Measurements from ENCODE around the gene RAPGEF1. TPM values are rescaled to one million over a fixed set of nuclear protein-coding genes. Genes with fewer than 3 reads are reported as not detected.

RAPGEF1 gene
- total and polyA plus RNA-seq, 2 experiments from 2014 or later: 9.9 to 82.8 TPM

DNA sequence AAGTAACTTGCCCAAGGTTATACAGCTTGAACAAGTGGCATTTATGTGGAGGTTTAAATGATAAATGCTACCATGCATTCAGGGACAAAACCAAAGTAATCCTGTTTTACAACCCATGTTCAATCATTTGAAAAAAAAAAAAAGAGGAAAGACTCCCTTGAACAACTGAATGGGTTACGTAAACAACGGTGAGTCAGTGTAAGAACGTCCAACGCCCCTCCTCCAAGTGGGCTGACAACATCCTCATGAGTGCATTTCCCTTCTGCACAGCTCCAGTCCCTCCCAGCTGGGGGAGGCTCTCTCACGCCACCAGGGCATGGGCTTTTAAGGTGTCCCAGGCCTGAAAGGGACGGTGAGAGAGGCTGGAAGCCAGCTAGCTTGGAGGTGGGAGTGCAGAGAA, 104.6 kb downstream of the RAPGEF1 start (continued):
- TF ChIP-seq, protein P1, sequence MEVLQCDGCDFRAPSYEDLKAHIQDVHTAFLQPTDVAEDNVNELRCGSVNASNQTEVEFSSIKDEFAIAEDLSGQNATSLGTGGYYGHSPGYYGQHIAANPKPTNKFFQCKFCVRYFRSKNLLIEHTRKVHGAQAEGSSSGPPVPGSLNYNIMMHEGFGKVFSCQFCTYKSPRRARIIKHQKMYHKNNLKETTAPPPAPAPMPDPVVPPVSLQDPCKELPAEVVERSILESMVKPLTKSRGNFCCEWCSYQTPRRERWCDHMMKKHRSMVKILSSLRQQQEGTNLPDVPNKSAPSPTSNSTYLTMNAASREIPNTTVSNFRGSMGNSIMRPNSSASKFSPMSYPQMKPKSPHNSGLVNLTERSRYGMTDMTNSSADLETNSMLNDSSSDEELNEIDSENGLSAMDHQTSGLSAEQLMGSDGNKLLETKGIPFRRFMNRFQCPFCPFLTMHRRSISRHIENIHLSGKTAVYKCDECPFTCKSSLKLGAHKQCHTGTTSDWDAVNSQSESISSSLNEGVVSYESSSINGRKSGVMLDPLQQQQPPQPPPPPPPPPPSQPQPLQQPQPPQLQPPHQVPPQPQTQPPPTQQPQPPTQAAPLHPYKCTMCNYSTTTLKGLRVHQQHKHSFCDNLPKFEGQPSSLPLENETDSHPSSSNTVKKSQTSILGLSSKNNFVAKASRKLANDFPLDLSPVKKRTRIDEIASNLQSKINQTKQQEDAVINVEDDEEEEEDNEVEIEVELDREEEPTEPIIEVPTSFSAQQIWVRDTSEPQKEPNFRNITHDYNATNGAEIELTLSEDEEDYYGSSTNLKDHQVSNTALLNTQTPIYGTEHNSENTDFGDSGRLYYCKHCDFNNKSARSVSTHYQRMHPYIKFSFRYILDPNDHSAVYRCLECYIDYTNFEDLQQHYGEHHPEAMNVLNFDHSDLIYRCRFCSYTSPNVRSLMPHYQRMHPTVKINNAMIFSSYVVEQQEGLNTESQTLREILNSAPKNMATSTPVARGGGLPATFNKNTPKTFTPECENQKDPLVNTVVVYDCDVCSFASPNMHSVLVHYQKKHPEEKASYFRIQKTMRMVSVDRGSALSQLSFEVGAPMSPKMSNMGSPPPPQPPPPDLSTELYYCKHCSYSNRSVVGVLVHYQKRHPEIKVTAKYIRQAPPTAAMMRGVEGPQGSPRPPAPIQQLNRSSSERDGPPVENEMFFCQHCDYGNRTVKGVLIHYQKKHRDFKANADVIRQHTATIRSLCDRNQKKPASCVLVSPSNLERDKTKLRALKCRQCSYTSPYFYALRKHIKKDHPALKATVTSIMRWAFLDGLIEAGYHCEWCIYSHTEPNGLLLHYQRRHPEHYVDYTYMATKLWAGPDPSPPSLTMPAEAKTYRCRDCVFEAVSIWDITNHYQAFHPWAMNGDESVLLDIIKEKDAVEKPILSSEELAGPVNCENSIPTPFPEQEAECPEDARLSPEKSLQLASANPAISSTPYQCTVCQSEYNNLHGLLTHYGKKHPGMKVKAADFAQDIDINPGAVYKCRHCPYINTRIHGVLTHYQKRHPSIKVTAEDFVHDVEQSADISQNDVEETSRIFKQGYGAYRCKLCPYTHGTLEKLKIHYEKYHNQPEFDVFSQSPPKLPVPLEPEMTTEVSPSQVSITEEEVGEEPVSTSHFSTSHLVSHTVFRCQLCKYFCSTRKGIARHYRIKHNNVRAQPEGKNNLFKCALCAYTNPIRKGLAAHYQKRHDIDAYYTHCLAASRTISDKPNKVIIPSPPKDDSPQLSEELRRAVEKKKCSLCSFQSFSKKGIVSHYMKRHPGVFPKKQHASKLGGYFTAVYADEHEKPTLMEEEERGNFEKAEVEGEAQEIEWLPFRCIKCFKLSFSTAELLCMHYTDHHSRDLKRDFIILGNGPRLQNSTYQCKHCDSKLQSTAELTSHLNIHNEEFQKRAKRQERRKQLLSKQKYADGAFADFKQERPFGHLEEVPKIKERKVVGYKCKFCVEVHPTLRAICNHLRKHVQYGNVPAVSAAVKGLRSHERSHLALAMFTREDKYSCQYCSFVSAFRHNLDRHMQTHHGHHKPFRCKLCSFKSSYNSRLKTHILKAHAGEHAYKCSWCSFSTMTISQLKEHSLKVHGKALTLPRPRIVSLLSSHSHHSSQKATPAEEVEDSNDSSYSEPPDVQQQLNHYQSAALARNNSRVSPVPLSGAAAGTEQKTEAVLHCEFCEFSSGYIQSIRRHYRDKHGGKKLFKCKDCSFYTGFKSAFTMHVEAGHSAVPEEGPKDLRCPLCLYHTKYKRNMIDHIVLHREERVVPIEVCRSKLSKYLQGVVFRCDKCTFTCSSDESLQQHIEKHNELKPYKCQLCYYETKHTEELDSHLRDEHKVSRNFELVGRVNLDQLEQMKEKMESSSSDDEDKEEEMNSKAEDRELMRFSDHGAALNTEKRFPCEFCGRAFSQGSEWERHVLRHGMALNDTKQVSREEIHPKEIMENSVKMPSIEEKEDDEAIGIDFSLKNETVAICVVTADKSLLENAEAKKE (CRISPR knock-in tag; IDR thresholded peaks at IDR 0.05): no peak
- TF ChIP-seq ZNF114 (CRISPR knock-in tag; IDR thresholded peaks at IDR 0.05): no peak
- no peak for TF ChIP-seq ZNF331 (CRISPR knock-in tag; IDR thresholded peaks at IDR 0.05; ENCODE audit: low read depth)

DNA sequence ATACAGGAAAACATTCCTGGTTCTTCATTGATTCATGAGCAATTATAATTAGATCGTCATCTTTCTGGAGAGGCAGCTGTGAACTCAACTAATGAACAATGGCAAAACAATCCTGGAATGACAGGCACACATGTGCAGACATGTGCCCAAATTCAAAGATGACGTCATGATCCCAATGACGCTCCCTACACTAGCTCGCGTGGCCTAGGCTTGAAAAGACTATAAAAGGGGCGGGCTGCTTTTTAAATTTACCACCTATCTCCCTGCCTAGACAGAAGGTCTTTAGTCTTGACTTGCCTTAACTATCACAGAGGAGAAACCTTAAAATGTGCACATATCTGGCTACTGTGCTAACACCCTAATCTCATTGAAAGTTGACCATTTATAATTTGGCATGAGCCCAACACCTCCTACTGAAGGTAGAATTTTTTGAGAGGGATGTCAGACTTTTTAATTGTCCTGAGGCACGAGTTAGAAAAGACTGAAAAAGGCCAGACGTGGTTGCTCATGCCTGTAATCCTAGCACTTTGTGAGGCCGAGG, 106.3 kb downstream of the RAPGEF1 start:
- no peaks in the 10 kb centered on the region for H3K27me3 ChIP-seq (ENCODE audit: insufficient read depth)
- Mint-ChIP-seq H3K27ac (no peak overlapping the region), H3K4me3 (no peak overlapping the region), H3K36me3 (ENCODE audit: low read depth) (peaks cover 6% of the 10 kb centered on the region; the same call in 2 of the 3 replicates), H3K9me3 (no peaks in the 10 kb centered on the region), H3K27me3 (ENCODE audit: insufficient read depth, low read depth, poor library complexity) (peaks cover 9% of the 10 kb centered on the region), H3K4me1 (peaks cover 24% of the 10 kb centered on the region)
- peak overlapping the region; percentile 52 for H3K27ac ChIP-seq (ENCODE audit: low read depth)
- H3K4me1 ChIP-seq (ENCODE audit: insufficient read depth): peaks cover 13% of the 10 kb centered on the region; the same call in 1 of the 2 replicates
- peaks cover 4% of the 10 kb centered on the region; the same call in 1 of the 2 replicates for H4K20me1 ChIP-seq (replicated peaks; ENCODE audit: insufficient read depth)
- H2AFZ ChIP-seq: no peak overlapping the region
- no peaks in the 10 kb centered on the region for H3K36me3 ChIP-seq (ENCODE audit: insufficient read depth)
- no peaks in the 10 kb centered on the region for H3F3A ChIP-seq (replicated peaks; ENCODE audit: low read depth)
- no peaks in the 10 kb centered on the region for H3K79me2 ChIP-seq (replicated peaks; ENCODE audit: insufficient read depth)
- no peak overlapping the region for H3K4me2 ChIP-seq
- ATAC-seq (no peak), DNase-seq (ENCODE audit: low spot score) (no peak)
- no peaks in the 10 kb centered on the region for H3K9me2 ChIP-seq (ENCODE audit: insufficient read depth)
- no peak overlapping the region for H3K4me3 ChIP-seq
- TF ChIP-seq REST (IDR thresholded peaks at IDR 0.05; ENCODE audit: unreplicated experiment) (no peak), NANOG (IDR thresholded peaks at IDR 0.05; ENCODE audit: borderline replicate concordance) (no peak), CREB1 (CRISPR knock-in tag; IDR thresholded peaks at IDR 0.05; ENCODE audit: low read depth) (no peak), ZNF114 (CRISPR knock-in tag; IDR thresholded peaks at IDR 0.05) (no peak), ETS1 (IDR thresholded peaks at IDR 0.05) (no peak)
